H1 (cell line): ENCODE measurements around the gene DAP.

Experiments used
- CEBPB ChIP-seq: IDR thresholded peaks from 2 replicates; pipeline ENCODE4 v1.6.1; 2012; ENCODE audit warnings: low read depth, low read length
- EGR1 ChIP-seq: IDR thresholded peaks from 2 replicates; pipeline ENCODE4 v1.6.1; 2011; ENCODE audit warnings: low read depth, low read length, borderline replicate concordance
- EP300 ChIP-seq, 2 experiments: IDR thresholded peaks; 1 replicate in 1 of 2; 2 replicates in 1 of 2; pipeline ENCODE4 v1.6.1; 2011 to 2012; ENCODE audit warnings: low read depth in 2 of 2, low read length in 2 of 2, mild to moderate bottlenecking in 2 of 2, borderline replicate concordance in 1 of 2, inconsistent platforms in 1 of 2, moderate library complexity in 1 of 2
- EZH2 ChIP-seq: fragments of 200-600 bp; sonication (generic); IDR thresholded peaks from 2 replicates; pipeline ENCODE4 v1.7.1; 2012; ENCODE audit warnings: low read depth, mild to moderate bottlenecking, moderate library complexity, low read length, inconsistent platforms; ENCODE audit not compliant: severe bottlenecking
- GABPA ChIP-seq: IDR thresholded peaks from 2 replicates; pipeline ENCODE4 v1.6.1; 2011; ENCODE audit warnings: mild to moderate bottlenecking, low read length, moderate library complexity, borderline replicate concordance; ENCODE audit not compliant: insufficient read depth
- RAD21 ChIP-seq, 2 experiments: IDR thresholded peaks in 1 of 2; conservative IDR thresholded peaks in 1 of 2; 2 replicates each; pipeline ENCODE4 v1.6.1; 2011; ENCODE audit warnings: low read depth in 2 of 2, low read length in 2 of 2, improper control_type of control experiment in 1 of 2, inconsistent platforms in 1 of 2, mild to moderate bottlenecking in 1 of 2, moderate library complexity in 1 of 2
- SIN3A ChIP-seq, 2 experiments: IDR thresholded peaks in 1 of 2; conservative IDR thresholded peaks in 1 of 2; 2 replicates each; pipeline ENCODE4 v1.6.1; 2011 to 2012; ENCODE audit warnings: low read length in 2 of 2, improper control_type of control experiment in 1 of 2, low read depth in 1 of 2, mild to moderate bottlenecking in 1 of 2
- TCF12 ChIP-seq: IDR thresholded peaks from 2 replicates; pipeline ENCODE4 v1.6.1; 2011; ENCODE audit warnings: low read depth, mild to moderate bottlenecking, low read length
- ZNF274 ChIP-seq: IDR thresholded peaks from 2 replicates; pipeline ENCODE4 v1.7.0; 2012; ENCODE audit warnings: low read length, borderline replicate concordance; ENCODE audit errors: extremely low read depth
- TF ChIP-seq, protein P1 (sequence below), 3 experiments: IDR thresholded peaks; 1 replicate in 2 of 3; 2 replicates in 1 of 3; pipeline versions ENCODE4 v1.5.1 to v1.6.1; 2011; ENCODE audit warnings: low read length in 3 of 3, mild to moderate bottlenecking in 3 of 3, inconsistent platforms in 2 of 3, low read depth in 1 of 3, moderate library complexity in 1 of 3; ENCODE audit not compliant: insufficient read depth in 1 of 3; ENCODE audit errors: control extremely low read depth in 1 of 3

DNA sequence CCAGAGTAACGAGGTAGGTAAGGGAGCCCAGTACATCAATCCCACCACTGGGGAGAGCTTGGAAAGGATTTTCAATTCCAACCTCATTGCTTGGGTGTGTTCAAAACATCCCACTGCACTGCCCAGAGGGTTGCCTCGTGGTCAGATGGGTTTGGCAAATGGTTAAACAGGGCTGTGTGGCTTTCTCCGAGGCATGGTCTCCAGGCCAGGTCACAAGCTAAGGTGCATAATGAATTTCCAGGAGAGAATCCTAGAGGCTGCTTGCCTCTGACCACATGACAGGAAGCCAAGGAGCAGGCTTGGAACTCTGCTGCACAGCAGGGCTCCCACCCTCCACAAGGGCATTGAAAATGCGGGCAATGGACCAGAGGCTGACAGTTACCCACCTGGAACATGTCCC lies 51.6 kb downstream of the DAP start:
- TF ChIP-seq EGR1 (no peak), ZNF274 (no peak), EP300 (IDR thresholded peaks at IDR 0.05; ENCODE audit: borderline replicate concordance in 1 of 2, low read depth in 2 of 2, low read length in 2 of 2) (no peak), EZH2 (no peak), TCF12 (no peak), CEBPB (no peak), SIN3A (conservative IDR thresholded peaks at IDR 0.05 in 1 of 2, IDR thresholded peaks at IDR 0.05 in 1 of 2; ENCODE audit: low read depth in 1 of 2, low read length in 2 of 2) (no peak), RAD21 (IDR thresholded peaks at IDR 0.05 in 1 of 2, conservative IDR thresholded peaks at IDR 0.05 in 1 of 2; ENCODE audit: low read depth in 2 of 2, low read length in 2 of 2) (no peak), GABPA (no peak)
- TF ChIP-seq, protein P1, sequence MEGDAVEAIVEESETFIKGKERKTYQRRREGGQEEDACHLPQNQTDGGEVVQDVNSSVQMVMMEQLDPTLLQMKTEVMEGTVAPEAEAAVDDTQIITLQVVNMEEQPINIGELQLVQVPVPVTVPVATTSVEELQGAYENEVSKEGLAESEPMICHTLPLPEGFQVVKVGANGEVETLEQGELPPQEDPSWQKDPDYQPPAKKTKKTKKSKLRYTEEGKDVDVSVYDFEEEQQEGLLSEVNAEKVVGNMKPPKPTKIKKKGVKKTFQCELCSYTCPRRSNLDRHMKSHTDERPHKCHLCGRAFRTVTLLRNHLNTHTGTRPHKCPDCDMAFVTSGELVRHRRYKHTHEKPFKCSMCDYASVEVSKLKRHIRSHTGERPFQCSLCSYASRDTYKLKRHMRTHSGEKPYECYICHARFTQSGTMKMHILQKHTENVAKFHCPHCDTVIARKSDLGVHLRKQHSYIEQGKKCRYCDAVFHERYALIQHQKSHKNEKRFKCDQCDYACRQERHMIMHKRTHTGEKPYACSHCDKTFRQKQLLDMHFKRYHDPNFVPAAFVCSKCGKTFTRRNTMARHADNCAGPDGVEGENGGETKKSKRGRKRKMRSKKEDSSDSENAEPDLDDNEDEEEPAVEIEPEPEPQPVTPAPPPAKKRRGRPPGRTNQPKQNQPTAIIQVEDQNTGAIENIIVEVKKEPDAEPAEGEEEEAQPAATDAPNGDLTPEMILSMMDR (IDR thresholded peaks at IDR 0.05; ENCODE audit: control extremely low read depth in 1 of 3, insufficient read depth in 1 of 3, low read depth in 1 of 3, low read length in 3 of 3): no peak
